ENCODE results near the gene LYPD6B.

GRCh38 chr2:149063177-149063576 is 24.7 kb downstream of the LYPD6B start:
- TF ChIP-seq, protein P1, sequence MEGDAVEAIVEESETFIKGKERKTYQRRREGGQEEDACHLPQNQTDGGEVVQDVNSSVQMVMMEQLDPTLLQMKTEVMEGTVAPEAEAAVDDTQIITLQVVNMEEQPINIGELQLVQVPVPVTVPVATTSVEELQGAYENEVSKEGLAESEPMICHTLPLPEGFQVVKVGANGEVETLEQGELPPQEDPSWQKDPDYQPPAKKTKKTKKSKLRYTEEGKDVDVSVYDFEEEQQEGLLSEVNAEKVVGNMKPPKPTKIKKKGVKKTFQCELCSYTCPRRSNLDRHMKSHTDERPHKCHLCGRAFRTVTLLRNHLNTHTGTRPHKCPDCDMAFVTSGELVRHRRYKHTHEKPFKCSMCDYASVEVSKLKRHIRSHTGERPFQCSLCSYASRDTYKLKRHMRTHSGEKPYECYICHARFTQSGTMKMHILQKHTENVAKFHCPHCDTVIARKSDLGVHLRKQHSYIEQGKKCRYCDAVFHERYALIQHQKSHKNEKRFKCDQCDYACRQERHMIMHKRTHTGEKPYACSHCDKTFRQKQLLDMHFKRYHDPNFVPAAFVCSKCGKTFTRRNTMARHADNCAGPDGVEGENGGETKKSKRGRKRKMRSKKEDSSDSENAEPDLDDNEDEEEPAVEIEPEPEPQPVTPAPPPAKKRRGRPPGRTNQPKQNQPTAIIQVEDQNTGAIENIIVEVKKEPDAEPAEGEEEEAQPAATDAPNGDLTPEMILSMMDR (IDR thresholded peaks at IDR 0.05): no peak
- TF ChIP-seq EZH2 (IDR thresholded peaks at IDR 0.05; ENCODE audit: borderline replicate concordance, insufficient read depth, low read depth, low read length, poor library complexity, severe bottlenecking): no peak

Measured in B cell (primary cell).